GM10248 (cell line): ENCODE measurements around the gene EFCAB6.

Experiments used
- CTCF ChIA-PET: fragments of 300-600 bp; sonication (Branson Sonifier 250); formaldehyde crosslinking; extraction: SDS; loops from one replicate; lab custom pipeline; 2021; ENCODE audit warnings: antibody characterized with exemption; lab: Yijun Ruan, JAX
- POLR2A ChIA-PET: fragments of 350-650 bp; sonication (Branson Sonifier 250); formaldehyde crosslinking; extraction: SDS; loops from one replicate; lab custom pipeline; 2020; ENCODE audit warnings: antibody characterized with exemption; lab: Yijun Ruan, JAX
- DNase-seq: peaks from one replicate; pipeline ENCODE4 v3.0.0; 2012; ENCODE audit errors: extremely low spot score
- TF ChIP-seq, protein P1 (sequence below): IDR thresholded peaks from 2 replicates; pipeline ENCODE4 v1.5.1; 2012; ENCODE audit warnings: mild to moderate bottlenecking, low read depth; ENCODE audit errors: extremely low read depth, missing control alignments, control extremely low read depth

Gene EFCAB6

DNA sequence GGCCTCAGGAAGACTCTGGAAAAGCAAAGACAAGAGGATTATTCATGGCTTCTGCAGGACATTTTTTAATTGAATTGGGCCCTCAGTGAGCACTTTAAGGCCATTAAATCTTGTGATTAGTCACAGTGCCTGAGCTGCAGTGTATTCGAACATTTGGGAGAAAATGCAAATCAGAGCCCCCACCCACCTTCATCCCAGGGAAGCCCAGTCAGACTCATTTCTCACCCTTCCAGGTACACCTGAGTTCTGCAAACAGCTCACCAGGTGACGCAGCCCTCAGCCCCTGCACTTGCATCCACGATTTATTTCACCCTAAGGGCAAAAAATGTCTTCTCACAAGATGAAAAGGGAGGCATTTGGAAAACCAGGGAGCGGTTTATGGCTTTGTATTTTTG is 271.6 kb downstream of the EFCAB6 start:
- POLR2A ChIA-PET: no interaction called here

GRCh38 chr22:43539572-43540528 is 272.3 kb downstream of the EFCAB6 start:
- TF ChIP-seq, protein P1, sequence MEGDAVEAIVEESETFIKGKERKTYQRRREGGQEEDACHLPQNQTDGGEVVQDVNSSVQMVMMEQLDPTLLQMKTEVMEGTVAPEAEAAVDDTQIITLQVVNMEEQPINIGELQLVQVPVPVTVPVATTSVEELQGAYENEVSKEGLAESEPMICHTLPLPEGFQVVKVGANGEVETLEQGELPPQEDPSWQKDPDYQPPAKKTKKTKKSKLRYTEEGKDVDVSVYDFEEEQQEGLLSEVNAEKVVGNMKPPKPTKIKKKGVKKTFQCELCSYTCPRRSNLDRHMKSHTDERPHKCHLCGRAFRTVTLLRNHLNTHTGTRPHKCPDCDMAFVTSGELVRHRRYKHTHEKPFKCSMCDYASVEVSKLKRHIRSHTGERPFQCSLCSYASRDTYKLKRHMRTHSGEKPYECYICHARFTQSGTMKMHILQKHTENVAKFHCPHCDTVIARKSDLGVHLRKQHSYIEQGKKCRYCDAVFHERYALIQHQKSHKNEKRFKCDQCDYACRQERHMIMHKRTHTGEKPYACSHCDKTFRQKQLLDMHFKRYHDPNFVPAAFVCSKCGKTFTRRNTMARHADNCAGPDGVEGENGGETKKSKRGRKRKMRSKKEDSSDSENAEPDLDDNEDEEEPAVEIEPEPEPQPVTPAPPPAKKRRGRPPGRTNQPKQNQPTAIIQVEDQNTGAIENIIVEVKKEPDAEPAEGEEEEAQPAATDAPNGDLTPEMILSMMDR: no peak
- DNase-seq: no peak
- CTCF ChIA-PET: no interaction called here
- POLR2A ChIA-PET: interaction anchor here (0.6 kb wide), 1 partner anchor 89 kb away, joined by 3 read pairs; no protein-coding TSS in a partner anchor

More for the DNA sequence above, 271.6 kb downstream of the EFCAB6 start:
- DNase-seq: no peak
- CTCF ChIA-PET: no interaction called here
- TF ChIP-seq, protein P1: no peak

DNA sequence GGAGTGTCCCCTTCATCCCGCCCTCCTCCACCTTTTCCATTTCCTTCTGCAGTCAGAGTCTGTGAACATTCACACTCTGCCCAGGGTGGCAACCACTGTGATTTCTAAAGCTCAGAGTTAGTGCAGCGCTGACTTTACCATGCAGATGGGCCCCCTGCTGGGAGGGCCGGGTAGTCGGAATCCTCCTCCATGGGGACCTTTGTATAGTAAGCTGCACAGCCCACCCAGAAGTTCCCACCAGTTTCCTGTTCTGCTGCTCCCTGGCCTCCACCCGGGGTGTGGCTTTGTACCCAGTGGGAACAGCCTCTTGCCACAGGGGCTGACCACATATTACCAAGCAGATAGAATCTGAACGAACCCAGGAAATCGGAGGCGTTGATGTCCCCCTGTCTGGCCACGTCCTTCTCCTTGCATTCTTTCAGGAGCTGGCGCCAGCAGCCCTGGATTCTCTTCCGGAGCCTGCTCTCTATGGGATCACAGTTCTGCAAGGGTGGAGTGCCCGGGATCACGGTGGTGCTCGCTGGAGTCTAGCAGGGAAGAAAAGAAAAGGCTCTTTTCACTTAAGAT is 275.0 kb downstream of the EFCAB6 start:
- TF ChIP-seq, protein P1: peak; percentile 29
- CTCF ChIA-PET: no interaction called here
- DNase-seq: no peak
- POLR2A ChIA-PET: no interaction called here

GRCh38 chr22:43535741-43536140 is 276.4 kb downstream of the EFCAB6 start:
- CTCF ChIA-PET: no interaction called here
- no peak for DNase-seq
- POLR2A ChIA-PET: no interaction called here
- TF ChIP-seq, protein P1: no peak

DNA sequence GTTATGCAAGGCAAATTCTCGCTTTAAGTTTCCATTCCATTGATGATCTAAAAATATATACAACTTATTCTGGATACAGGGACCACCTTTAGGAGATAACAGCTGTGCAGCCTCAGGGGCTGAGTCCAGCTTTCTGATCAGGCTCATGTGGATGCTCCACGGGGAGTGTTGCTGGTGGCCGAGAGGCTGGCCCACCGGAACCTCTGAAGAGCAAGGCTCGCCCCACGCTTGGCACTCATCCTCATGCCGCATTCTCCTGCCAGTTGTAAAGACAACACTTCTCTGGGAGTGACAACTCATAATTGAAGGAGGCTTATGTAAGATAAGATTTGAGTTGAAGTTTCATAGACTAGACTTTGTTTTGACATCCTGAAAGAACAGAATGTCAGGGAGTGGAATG is 276.8 kb downstream of the EFCAB6 start:
- no peak for DNase-seq
- ChIA-PET POLR2A (no interaction called here), CTCF (interaction anchor here (1.0 to 1.7 kb wide), 2 partner anchors 9 to 11 kb away, joined by 4 to 7 read pairs; no protein-coding TSS in a partner anchor)
- TF ChIP-seq, protein P1: no peak

GRCh38 chr22:43534916-43535315 is 277.2 kb downstream of the EFCAB6 start:
- CTCF ChIA-PET: interaction anchor here (1.0 to 1.7 kb wide), 2 partner anchors 9 to 11 kb away, joined by 4 to 7 read pairs; no protein-coding TSS in a partner anchor
- no peak for DNase-seq
- TF ChIP-seq, protein P1: no peak
- POLR2A ChIA-PET: no interaction called here
